GM12878 (cell line): Measurements from ENCODE around the gene IQGAP2.

Source experiments
- CEBPB ChIP-seq, 2 experiments: fragments of 150-350 bp in 1 of 2; IDR thresholded peaks; 2 replicates each; pipeline ENCODE4 v1.6.1; 2012 to 2014; ENCODE audit warnings: low read depth in 2 of 2, low read length in 2 of 2, borderline replicate concordance in 1 of 2, inconsistent platforms in 1 of 2
- EZH2 ChIP-seq: IDR thresholded peaks from 2 replicates; pipeline ENCODE4 v1.6.1; 2012; ENCODE audit warnings: low read depth, mild to moderate bottlenecking, control low read depth, inconsistent platforms, low read length, borderline replicate concordance; ENCODE audit not compliant: control insufficient read depth
- TF ChIP-seq, protein P1 (sequence below): IDR thresholded peaks from 2 replicates; pipeline ENCODE4 v1.6.1; 2011; ENCODE audit warnings: mild to moderate bottlenecking, low read depth, low read length, moderate library complexity; ENCODE audit not compliant: insufficient replicate concordance

DNA sequence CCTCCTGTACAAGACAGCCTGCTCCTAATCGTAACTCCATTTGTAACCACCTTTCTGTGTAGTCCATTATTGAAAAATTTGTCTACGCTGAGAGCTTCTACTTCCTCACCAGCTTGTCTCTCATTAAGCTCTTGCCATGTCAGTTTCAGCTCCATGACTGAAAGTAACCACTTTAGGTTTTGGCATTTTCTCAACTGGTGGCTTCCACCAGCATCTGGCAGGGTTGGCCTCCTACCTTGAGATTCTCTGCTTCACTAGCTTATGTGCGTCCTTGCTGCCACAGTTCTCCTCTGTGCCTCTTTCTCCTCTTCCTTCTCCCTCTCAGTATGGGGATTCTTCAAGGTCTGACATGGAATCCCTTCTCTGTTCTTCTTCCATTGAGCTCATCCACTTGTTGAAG, 188.3 kb downstream of the IQGAP2 start:
- TF ChIP-seq, protein P1, sequence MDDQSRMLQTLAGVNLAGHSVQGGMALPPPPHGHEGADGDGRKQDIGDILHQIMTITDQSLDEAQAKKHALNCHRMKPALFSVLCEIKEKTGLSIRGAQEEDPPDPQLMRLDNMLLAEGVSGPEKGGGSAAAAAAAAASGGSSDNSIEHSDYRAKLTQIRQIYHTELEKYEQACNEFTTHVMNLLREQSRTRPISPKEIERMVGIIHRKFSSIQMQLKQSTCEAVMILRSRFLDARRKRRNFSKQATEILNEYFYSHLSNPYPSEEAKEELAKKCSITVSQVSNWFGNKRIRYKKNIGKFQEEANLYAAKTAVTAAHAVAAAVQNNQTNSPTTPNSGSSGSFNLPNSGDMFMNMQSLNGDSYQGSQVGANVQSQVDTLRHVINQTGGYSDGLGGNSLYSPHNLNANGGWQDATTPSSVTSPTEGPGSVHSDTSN, result no peak
- TF ChIP-seq EZH2, result no peak
- TF ChIP-seq CEBPB (IDR thresholded peaks at IDR 0.05; ENCODE audit: borderline replicate concordance in 1 of 2, low read depth in 2 of 2, low read length in 2 of 2), result no peak
